Small intestine (tissue), 7 donors: ENCODE measurements around the gene CD247. TPM values are rescaled to one million over a fixed set of nuclear protein-coding genes. Genes with fewer than 3 reads are reported as not detected.

Source experiments
- DNase-seq, 2 donors: peaks; one replicate each; pipeline versions ENCODE4 v3.0.0 to v3.0.0-alpha.2; 2013
- FAIRE-seq: peaks from 2 replicates; lab custom pipeline; 2012; peaks lifted over from hg19 to GRCh38; lab: Jason Lieb, UNC
- H3K27ac ChIP-seq, 3 donors: one replicate each; pipeline ENCODE4 v1.5.1; 2013; ENCODE audit warnings: low read length in 2 of 3, mild to moderate bottlenecking in 2 of 3, control low read depth in 1 of 3, inconsistent platforms in 1 of 3, low read depth in 1 of 3, moderate library complexity in 1 of 3
- H3K27me3 ChIP-seq, 3 donors: one replicate each; pipeline ENCODE4 v1.6.1; 2013; ENCODE audit warnings: low read length in 3 of 3, inconsistent platforms in 1 of 3; ENCODE audit not compliant: control insufficient read depth in 3 of 3, insufficient read depth in 3 of 3
- H3K36me3 ChIP-seq, 3 donors: one replicate each; pipeline ENCODE4 v1.6.1; 2013; ENCODE audit warnings: low read length in 3 of 3, inconsistent platforms in 1 of 3, low read depth in 1 of 3, mild to moderate bottlenecking in 1 of 3, moderate library complexity in 1 of 3; ENCODE audit not compliant: control insufficient read depth in 3 of 3, insufficient read depth in 2 of 3
- H3K4me1 ChIP-seq, 3 donors: one replicate each; pipeline ENCODE4 v1.6.1; 2013; ENCODE audit warnings: low read length in 2 of 3, inconsistent platforms in 1 of 3, low read depth in 1 of 3, mild to moderate bottlenecking in 1 of 3, moderate library complexity in 1 of 3; ENCODE audit not compliant: control insufficient read depth in 3 of 3, insufficient read depth in 2 of 3
- H3K4me3 ChIP-seq, 3 donors: one replicate each; pipeline ENCODE4 v1.5.1; 2013; ENCODE audit warnings: low read length in 3 of 3, control low read depth in 1 of 3, inconsistent platforms in 1 of 3, low read depth in 1 of 3, mild to moderate bottlenecking in 1 of 3, moderate library complexity in 1 of 3
- H3K9me3 ChIP-seq, 2 donors: one replicate each; pipeline ENCODE4 v1.6.1; 2013; ENCODE audit warnings: low read depth in 1 of 2, low read length in 1 of 2; ENCODE audit not compliant: control insufficient read depth in 2 of 2, insufficient read depth in 1 of 2
- WGBS, 3 donors: extraction: QIAGEN DNeasy Blood & Tissue Kit; methylation state at CpG; one replicate each; pipeline ENCODE4 v1.1.7; 2013; 5-methylcytosine and 5-hydroxymethylcytosine counted together
- polyA plus RNA-seq, 4 donors: library from polyadenylated mRNA; stranded (reverse) in 3 of 4; unstranded in 1 of 4; fragments of 200-250 nt in 3 of 4; fragments of 120-200 nt in 1 of 4; gene quantifications; one replicate each; pipeline versions ENCODE4 v1.2.1 to v1.2.3, GENCODE V29; 2013
- donor health status: healthy with polysubstance abuse.
- donor health status: control.
- donor health status: control.
- donor health status: Bipolar disorder and iron deficiency.
- donor health status: healthy.

Gene CD247
- polyA plus RNA-seq, 4 donors: 0.45 to 5.0 (median 3.2) TPM

DNA sequence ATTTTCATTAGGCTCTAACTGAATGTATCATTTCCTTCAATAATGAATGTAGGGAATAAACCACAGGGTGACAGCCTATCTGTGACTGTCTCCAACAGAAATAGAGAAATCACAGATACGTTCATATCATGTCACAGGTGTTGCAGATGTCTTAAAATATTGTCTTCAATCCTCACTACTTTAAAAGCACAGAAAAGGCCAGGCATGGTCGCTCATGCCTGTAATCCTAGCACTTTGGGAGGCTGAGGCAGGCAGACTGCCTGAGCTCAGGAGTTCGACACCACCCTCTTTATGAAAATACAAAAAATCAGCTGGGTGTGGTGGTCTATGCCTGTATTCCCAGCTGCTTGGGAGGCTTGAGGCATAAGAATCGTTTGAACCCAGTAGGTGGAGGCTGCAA is 27.0 kb upstream of the CD247 start:
- H3K36me3 ChIP-seq: peaks cover 0 to 29% (median 2%) of the 10 kb centered on the region in 3 donors
- H3K27ac ChIP-seq: no peak overlapping the region
- DNase-seq (no peak), FAIRE-seq (no peak)
- 69 to 90% (median 73%) methylated on average over 4 of the region's 4 CpGs for WGBS, 3 donors
- no peak overlapping the region for H3K4me3 ChIP-seq
- H3K4me1 ChIP-seq: peaks cover 0 to 5% (median 4%) of the 10 kb centered on the region in 3 donors
- H3K27me3 ChIP-seq: no peaks in the 10 kb centered on the region
- H3K9me3 ChIP-seq: no peaks in the 10 kb centered on the region

DNA sequence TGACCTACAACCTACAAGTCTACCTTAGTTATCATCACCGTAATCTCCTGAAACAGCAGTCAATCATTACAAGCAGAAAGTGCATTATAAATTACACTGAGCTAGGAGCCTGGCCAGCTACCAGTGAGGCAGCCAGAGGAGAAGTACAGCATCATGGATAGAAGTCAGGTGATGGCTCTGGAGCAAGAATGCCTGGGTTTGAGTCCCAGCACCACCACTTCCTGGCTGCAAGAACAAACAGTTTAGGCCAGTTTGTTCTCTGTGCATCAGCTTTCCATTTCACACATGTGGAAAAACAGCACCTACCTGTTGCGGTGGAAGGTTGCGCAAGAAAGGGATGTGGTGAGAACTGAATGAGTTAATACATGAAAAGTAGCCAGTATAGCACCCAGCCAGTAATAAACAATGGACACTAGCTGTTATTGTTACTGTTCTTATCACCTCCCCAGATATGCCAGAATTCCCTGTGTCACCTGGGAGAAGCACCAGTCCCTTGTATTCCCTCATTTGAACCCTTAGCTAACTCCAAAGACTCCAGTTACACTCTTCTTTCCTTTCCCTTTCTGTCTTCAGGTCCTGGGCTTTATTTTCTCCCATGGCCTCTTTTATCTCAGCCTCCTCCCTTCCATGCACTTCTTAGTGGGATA is 26.2 kb upstream of the CD247 start:
- Histone ChIP-seq H3K36me3 (peaks cover 0 to 29% (median 2%) of the 10 kb centered on the region in 3 donors), H3K9me3 (no peaks in the 10 kb centered on the region), H3K27me3 (no peaks in the 10 kb centered on the region), H3K27ac (no peak overlapping the region), H3K4me1 (peaks cover 0 to 5% (median 4%) of the 10 kb centered on the region in 3 donors), H3K4me3 (no peak overlapping the region)
- 53 to 74% (median 58%) methylated on average over 3 of the region's 3 CpGs for WGBS, 3 donors
- no peak for DNase-seq
- FAIRE-seq: no peak

DNA sequence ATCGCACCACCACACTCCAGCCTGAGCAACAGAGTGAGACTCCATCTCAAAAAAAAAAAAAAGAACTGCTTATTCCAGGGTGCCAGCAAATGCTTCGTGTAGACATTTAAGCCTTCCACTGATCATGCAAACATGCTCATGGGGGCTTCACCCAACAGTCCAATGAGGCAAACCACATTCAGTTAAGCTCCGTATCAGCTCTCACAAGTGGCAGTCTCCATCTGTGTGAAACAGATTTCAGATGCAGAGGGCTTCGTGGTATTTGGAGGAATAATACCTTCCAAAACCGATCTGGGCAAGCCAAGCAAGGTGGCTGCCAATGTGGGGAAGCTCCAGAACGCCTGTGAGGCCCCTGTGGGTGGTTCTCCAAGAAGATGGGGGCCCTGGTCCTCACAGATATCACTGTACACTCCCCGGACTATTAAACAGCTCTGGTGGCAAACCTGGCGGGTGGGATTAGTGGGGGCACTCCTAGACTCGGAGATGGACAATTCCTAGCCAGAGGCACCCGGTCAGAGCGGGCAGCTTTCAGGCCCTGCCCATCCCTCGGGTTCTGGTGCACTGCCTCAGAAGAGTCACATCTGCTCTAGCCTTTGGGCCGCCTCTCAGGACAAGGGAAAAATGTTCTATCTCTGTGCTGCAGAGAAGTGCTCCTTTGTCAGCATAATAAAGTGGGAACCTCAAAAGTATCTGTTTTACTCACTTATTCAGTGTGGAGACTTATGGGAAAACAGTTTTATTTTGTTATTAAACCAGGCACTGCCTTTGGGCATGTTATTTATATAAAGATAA is 25.1 kb upstream of the CD247 start:
- Histone ChIP-seq H3K27ac (no peak overlapping the region), H3K9me3 (no peaks in the 10 kb centered on the region), H3K27me3 (no peaks in the 10 kb centered on the region), H3K4me1 (peaks cover 0 to 5% (median 4%) of the 10 kb centered on the region in 3 donors), H3K36me3 (peaks cover 0 to 29% (median 2%) of the 10 kb centered on the region in 3 donors), H3K4me3 (no peak overlapping the region)
- 76 to 81% (median 77%) methylated on average over 13 of the region's 13 CpGs for WGBS, 3 donors
- FAIRE-seq: no peak
- DNase-seq: no peak

DNA sequence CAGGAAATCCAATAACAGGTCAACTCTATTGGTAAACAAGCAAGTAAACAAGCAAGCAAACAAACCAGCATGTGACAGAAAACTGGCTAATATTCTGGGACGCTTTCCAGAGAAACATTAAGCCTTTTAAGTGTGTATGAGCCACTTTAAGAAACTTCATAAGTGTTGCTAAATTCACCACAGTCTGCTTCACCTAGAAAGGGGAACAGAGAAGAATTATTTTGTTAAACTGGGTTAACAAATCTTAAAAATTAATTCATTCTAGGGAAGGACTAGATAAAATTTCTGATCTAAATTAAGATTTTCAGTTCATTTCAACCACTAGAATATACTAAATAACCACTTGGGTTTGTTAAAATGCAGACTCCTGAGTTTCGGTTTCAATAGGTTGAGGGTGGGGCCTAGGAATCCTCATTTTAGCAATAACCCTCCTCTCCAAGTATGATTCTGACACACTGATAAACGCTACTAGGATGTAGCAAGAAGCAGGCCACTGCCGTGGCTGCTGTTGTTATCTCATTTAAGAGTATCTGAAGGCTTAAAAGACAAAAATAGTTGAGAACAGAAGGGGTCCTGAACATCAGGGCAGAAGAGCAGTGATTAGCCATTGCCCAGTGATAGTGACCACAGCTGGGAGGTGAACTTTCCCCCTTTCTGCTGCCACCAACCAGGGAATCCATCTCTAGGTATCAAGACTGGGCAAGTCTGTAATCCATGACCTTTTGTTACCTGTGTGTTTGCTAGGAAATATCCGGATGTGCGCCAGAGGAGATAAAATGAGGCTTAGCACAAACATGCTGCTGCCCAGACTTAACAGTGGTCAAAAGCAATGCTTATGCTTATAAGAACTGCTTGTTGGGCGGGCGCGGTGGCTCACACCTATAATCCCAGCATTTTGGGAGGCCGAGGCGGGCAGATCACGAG is 24.0 kb upstream of the CD247 start:
- FAIRE-seq: no peak
- peaks cover 0 to 5% (median 4%) of the 10 kb centered on the region in 3 donors for H3K4me1 ChIP-seq
- no peaks in the 10 kb centered on the region for H3K27me3 ChIP-seq
- DNase-seq: peak in 1 of 2 donors; percentile 39
- no peaks in the 10 kb centered on the region for H3K9me3 ChIP-seq
- peak overlapping the region in 1 of 3 donors; percentile 27 for H3K27ac ChIP-seq
- peaks cover 0 to 28% (median 2%) of the 10 kb centered on the region in 3 donors for H3K36me3 ChIP-seq
- 79 to 84% (median 80%) methylated on average over 12 of the region's 12 CpGs for WGBS, 3 donors
- H3K4me3 ChIP-seq: no peak overlapping the region

DNA sequence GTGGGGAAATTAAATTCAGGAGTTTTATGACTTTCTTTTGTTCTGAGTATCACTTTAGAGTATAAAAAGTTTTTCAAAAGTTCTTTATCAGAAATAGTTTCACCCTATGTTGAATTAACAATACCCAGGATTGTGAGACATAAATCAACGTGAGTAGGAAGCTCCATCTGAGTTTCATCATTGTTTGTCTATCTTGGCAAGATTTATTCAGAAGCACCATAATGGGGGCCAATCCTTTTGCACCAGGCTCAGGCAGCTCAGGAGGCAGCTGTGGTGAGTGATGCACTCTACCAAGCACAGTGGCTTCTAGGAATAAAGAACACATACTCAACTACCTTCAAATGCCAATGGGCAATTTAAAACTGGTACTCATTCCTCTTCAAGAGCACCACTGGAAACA is 23.3 kb upstream of the CD247 start:
- DNase-seq (no peak), FAIRE-seq (no peak)
- Histone ChIP-seq H3K9me3 (no peaks in the 10 kb centered on the region), H3K4me3 (no peak overlapping the region), H3K4me1 (peaks cover 0 to 5% (median 4%) of the 10 kb centered on the region in 3 donors), H3K27me3 (no peaks in the 10 kb centered on the region), H3K36me3 (peaks cover 0 to 28% (median 2%) of the 10 kb centered on the region in 3 donors), H3K27ac (no peak overlapping the region)
- WGBS, 3 donors: 0% methylated on average over 1 of the region's 1 CpG

DNA sequence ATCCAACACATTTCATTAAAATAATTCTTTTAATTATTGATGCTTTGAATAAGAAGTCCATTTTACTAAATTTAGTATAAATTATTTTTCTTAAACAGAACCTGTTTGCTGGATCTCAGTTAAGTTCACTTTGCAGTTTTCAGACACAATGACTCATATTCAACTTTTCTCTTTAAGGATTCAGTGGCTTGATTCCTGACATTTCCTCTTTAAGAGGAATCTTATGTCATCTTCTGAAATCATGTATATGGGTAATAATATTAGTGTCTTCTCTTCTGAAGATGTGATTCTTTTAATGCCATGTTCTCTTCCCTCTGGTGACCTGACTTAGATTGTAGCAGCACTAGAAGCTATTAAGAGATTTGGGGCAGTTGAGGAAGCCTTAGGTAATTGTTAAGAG is 22.7 kb upstream of the CD247 start:
- peaks cover 0 to 5% (median 4%) of the 10 kb centered on the region in 3 donors for H3K4me1 ChIP-seq
- peak; percentile 33 for FAIRE-seq

DNA sequence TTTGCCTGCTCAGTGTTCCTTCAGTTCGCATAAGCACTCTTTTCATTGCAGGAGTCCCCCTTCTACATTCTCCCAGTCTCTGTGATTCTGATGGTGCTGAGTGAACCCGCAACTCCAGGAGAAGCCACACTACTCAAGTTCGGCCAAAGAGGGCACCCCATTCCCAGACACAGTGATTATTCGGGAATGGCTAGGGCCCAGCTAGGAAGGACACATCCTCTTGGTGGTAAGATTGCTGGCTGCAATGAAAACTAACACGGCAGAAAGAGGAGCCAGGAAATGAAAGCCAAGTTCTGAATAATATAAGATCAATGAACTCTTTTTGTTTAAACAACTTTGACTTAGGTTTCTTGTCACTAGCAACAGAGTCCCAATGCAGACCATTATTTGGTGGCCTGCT is 20.3 kb upstream of the CD247 start:
- H3K27ac ChIP-seq: no peak overlapping the region
- DNase-seq (no peak), FAIRE-seq (no peak)
- no peaks in the 10 kb centered on the region for H3K27me3 ChIP-seq
- H3K4me3 ChIP-seq: no peak overlapping the region
- 54 to 68% (median 59%) methylated on average over 5 of the region's 5 CpGs for WGBS, 3 donors
- H3K4me1 ChIP-seq: peaks cover 0 to 4% (median 3%) of the 10 kb centered on the region in 3 donors
- H3K9me3 ChIP-seq: no peaks in the 10 kb centered on the region
- H3K36me3 ChIP-seq: peaks cover 0 to 13% (median 0%) of the 10 kb centered on the region in 3 donors

More for the DNA sequence above, 22.7 kb upstream of the CD247 start:
- no peaks in the 10 kb centered on the region for H3K27me3 ChIP-seq
- no peaks in the 10 kb centered on the region for H3K9me3 ChIP-seq
- no peak for DNase-seq
- no peak overlapping the region for H3K4me3 ChIP-seq
- peaks cover 0 to 26% (median 1%) of the 10 kb centered on the region in 3 donors for H3K36me3 ChIP-seq
- H3K27ac ChIP-seq: no peak overlapping the region

DNA sequence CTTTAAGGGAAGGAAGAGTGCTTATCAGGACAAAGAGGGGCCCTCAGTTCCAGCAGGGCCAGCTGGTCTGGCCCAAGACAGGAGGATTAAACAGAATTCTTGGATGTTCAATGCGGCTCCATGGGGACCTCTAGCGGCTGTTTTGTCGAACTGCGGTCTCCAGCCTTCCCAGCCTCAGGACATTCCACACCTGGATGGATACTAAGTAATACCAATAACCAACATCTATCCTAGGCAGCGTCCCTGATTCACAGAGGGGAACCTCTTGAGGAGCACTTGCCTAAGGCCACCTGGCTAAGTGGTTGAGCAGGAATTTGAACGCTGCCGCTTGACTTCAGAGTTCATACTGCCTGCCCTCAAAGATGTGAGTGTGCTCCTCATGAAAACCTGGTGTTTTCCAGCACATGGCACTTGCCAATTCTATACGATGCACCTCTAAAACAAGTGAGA is 15.5 kb upstream of the CD247 start:
- no peak overlapping the region for H3K4me3 ChIP-seq
- H3K9me3 ChIP-seq: no peaks in the 10 kb centered on the region
- DNase-seq (peak; percentile 82 to 86), FAIRE-seq (no peak)
- no peaks in the 10 kb centered on the region for H3K27me3 ChIP-seq
- peak overlapping the region in 1 of 3 donors; percentile 41 for H3K27ac ChIP-seq
- peaks cover 0 to 14% (median 4%) of the 10 kb centered on the region in 3 donors for H3K4me1 ChIP-seq
- 9 to 13% (median 11%) methylated on average over 8 of the region's 8 CpGs for WGBS, 3 donors
- no peaks in the 10 kb centered on the region for H3K36me3 ChIP-seq
